SK-N-SH (cell line): Measurements from ENCODE around the gene EVPL.

ENCODE experiments used
- CTCF ChIP-seq: fragments of 200-600 bp; sonication (generic); IDR thresholded peaks from 2 replicates; pipeline ENCODE4 v1.6.1; 2017; ENCODE audit warnings: antibody characterized with exemption, mild to moderate bottlenecking, moderate library complexity
- FOXJ3 ChIP-seq: sonication (generic); formaldehyde crosslinking; IDR thresholded peaks from 2 replicates; pipeline ENCODE4 v1.5.1; 2020; ENCODE audit warnings: mild to moderate bottlenecking, missing genetic modification reagents
- MAX ChIP-seq: IDR thresholded peaks from 2 replicates; pipeline ENCODE4 v1.4.0; 2012; ENCODE audit warnings: low read depth
- RCOR1 ChIP-seq: fragments of 150-350 bp; IDR thresholded peaks from 2 replicates; pipeline ENCODE4 v1.6.1; 2017; ENCODE audit warnings: antibody characterized with exemption, low read length
- SMC3 ChIP-seq: IDR thresholded peaks from 2 replicates; pipeline ENCODE4 v1.6.1; 2012; ENCODE audit warnings: low read depth, low read length, improper control_type of control experiment
- USF2 ChIP-seq: fragments of 150-350 bp; IDR thresholded peaks from 2 replicates; pipeline ENCODE4 v1.6.1; 2017; ENCODE audit warnings: antibody characterized with exemption, low read length, low read depth, borderline replicate concordance

- no peak for TF ChIP-seq SMC3
- no peak for TF ChIP-seq CTCF
- TF ChIP-seq MAX = no peak
- no peak for TF ChIP-seq USF2
- TF ChIP-seq RCOR1 = no peak
- no peak for TF ChIP-seq FOXJ3
Measured at GRCh38 chr17:76009969-76010661, 17.0 kb downstream of the EVPL start.
